Gastroesophageal sphincter (tissue), 4 donors: ENCODE measurements around the gene EPHA6. TPM values are rescaled to one million over a fixed set of nuclear protein-coding genes. Genes with fewer than 3 reads are reported as not detected.

Source experiments
- ATAC-seq: fragments of 150-250 bp; one replicate; pipeline ENCODE4 v1.9.1; 2016; ENCODE audit warnings: mild to moderate bottlenecking, moderate library complexity
- H3K27ac ChIP-seq, 4 donors: fragments of 200-600 bp; sonication (generic) in 3 of 4; 1 replicate in 3 of 4; 2 replicates in 1 of 4; pipeline ENCODE4 v1.5.1; 2016 to 2019
- H3K27me3 ChIP-seq: fragments of 200-600 bp; sonication (generic); one replicate; pipeline ENCODE4 v1.5.1; 2019
- H3K36me3 ChIP-seq, 2 donors: fragments of 200-600 bp; sonication (generic); one replicate each; pipeline ENCODE4 v1.5.1; 2019; ENCODE audit warnings: control low read depth in 1 of 2
- H3K4me1 ChIP-seq, 3 donors: fragments of 200-600 bp; sonication (generic); 1 replicate in 2 of 3; 2 replicates in 1 of 3; pipeline ENCODE4 v1.5.1; 2016 to 2019; ENCODE audit warnings: control low read depth in 2 of 3
- H3K4me3 ChIP-seq, 2 donors: fragments of 200-600 bp; sonication (generic); one replicate each; pipeline ENCODE4 v1.5.1; 2019; ENCODE audit warnings: mild to moderate bottlenecking in 1 of 2, moderate library complexity in 1 of 2
- H3K9me3 ChIP-seq, 3 donors: fragments of 200-600 bp; sonication (generic); one replicate each; pipeline ENCODE4 v1.5.1; 2017 to 2019; ENCODE audit warnings: control low read depth in 2 of 3
- CTCF ChIP-seq, 4 experiments: fragments of 200-600 bp in 2 of 4; fragments of 450-650 bp in 2 of 4; sonication (generic) in 1 of 4; IDR thresholded peaks; one replicate each; pipeline ENCODE4 v1.5.1; 2017 to 2019; ENCODE audit warnings: antibody characterized with exemption in 4 of 4, mild to moderate bottlenecking in 2 of 4, moderate library complexity in 2 of 4
- EP300 ChIP-seq: sonication (generic); formaldehyde crosslinking; IDR thresholded peaks from one replicate; pipeline ENCODE4 v1.6.1; 2017; ENCODE audit warnings: antibody characterized with exemption, mild to moderate bottlenecking
- POLR2A ChIP-seq, 2 donors: fragments of 450-650 bp; IDR thresholded peaks; one replicate each; pipeline ENCODE4 v1.6.1; 2017; ENCODE audit warnings: antibody characterized with exemption in 2 of 2, mild to moderate bottlenecking in 2 of 2, moderate library complexity in 1 of 2
- POLR2AphosphoS5 ChIP-seq: sonication (generic); formaldehyde crosslinking; IDR thresholded peaks from one replicate; pipeline ENCODE4 v1.6.1; 2017; ENCODE audit warnings: antibody characterized with exemption
- WGBS, 2 donors: methylation state at CpG; one replicate each; pipeline ENCODE4 v1.1.5; 2018; ENCODE audit warnings: low coverage in 1 of 2; 5-methylcytosine and 5-hydroxymethylcytosine counted together
- total RNA-seq, 4 donors: library from RNA; depleted of rRNA; stranded (reverse); fragments of >200 nt; gene quantifications; one replicate each; pipeline ENCODE4 v1.1.0, GENCODE V29; 2016

Gene EPHA6
- total RNA-seq, 4 donors from 2014 or later, result 1.6 to 4.2 (median 2.9) TPM

- H3K4me1 ChIP-seq, result no peaks in the 10 kb centered on the region
- H3K4me3 ChIP-seq, result no peak overlapping the region
- 53 to 87% methylated on average over 3 of the region's 3 CpGs for WGBS, 2 donors
- no peaks in the 10 kb centered on the region for H3K27me3 ChIP-seq
- no peak overlapping the region for H3K27ac ChIP-seq
- ATAC-seq, result no peak
- H3K36me3 ChIP-seq, result no peaks in the 10 kb centered on the region
- peaks cover 0 to 5% (median 0%) of the 10 kb centered on the region in 3 donors for H3K9me3 ChIP-seq
- TF ChIP-seq POLR2A (IDR thresholded peaks at IDR 0.05), result no peak
- TF ChIP-seq CTCF (IDR thresholded peaks at IDR 0.05), result no peak
- TF ChIP-seq POLR2AphosphoS5, result no peak
- TF ChIP-seq EP300, result no peak
Observed at GRCh38 chr3:97350971-97351370, 536.6 kb downstream of the EPHA6 start.

GRCh38 chr3:97353176-97353575 is 538.8 kb downstream of the EPHA6 start:
- no peaks in the 10 kb centered on the region for H3K36me3 ChIP-seq
- H3K27ac ChIP-seq, result no peak overlapping the region
- no peaks in the 10 kb centered on the region for H3K4me1 ChIP-seq
- ATAC-seq, result no peak
- WGBS, 2 donors, result 86 to 100% methylated on average over 1 to 2 of the region's 2 CpGs
- no peaks in the 10 kb centered on the region for H3K27me3 ChIP-seq
- no peak overlapping the region for H3K4me3 ChIP-seq
- peaks cover 0 to 5% (median 0%) of the 10 kb centered on the region in 3 donors for H3K9me3 ChIP-seq
- TF ChIP-seq CTCF (IDR thresholded peaks at IDR 0.05) (no peak), EP300 (no peak), POLR2A (IDR thresholded peaks at IDR 0.05) (no peak), POLR2AphosphoS5 (no peak)

- WGBS, 2 donors, result 65 to 71% methylated on average over 2 of the region's 2 CpGs
- H3K27me3 ChIP-seq, result no peaks in the 10 kb centered on the region
- H3K27ac ChIP-seq, result no peak overlapping the region
- H3K4me1 ChIP-seq, result no peaks in the 10 kb centered on the region
- H3K9me3 ChIP-seq, result no peaks in the 10 kb centered on the region
- H3K36me3 ChIP-seq, result no peaks in the 10 kb centered on the region
- TF ChIP-seq CTCF (IDR thresholded peaks at IDR 0.05), result no peak
- TF ChIP-seq EP300, result no peak
- no peak for TF ChIP-seq POLR2AphosphoS5
- no peak for ATAC-seq
- H3K4me3 ChIP-seq, result no peak overlapping the region
Observed at GRCh38 chr3:97359977-97360376, 545.6 kb downstream of the EPHA6 start.

- H3K27ac ChIP-seq, result no peak overlapping the region
- no peak for TF ChIP-seq EP300
- no peak for TF ChIP-seq POLR2AphosphoS5
- TF ChIP-seq CTCF (IDR thresholded peaks at IDR 0.05), result no peak
- no peaks in the 10 kb centered on the region for H3K9me3 ChIP-seq
- ATAC-seq, result no peak
- no peaks in the 10 kb centered on the region for H3K27me3 ChIP-seq
- no peaks in the 10 kb centered on the region for H3K4me1 ChIP-seq
- no peak overlapping the region for H3K4me3 ChIP-seq
- 76 to 93% methylated on average over 3 of the region's 3 CpGs for WGBS, 2 donors
- no peaks in the 10 kb centered on the region for H3K36me3 ChIP-seq
Observed at GRCh38 chr3:97360804-97361203, 546.4 kb downstream of the EPHA6 start.

GRCh38 chr3:97384583-97384982 is 570.2 kb downstream of the EPHA6 start:
- no peak overlapping the region for H3K27ac ChIP-seq
- no peak for TF ChIP-seq POLR2AphosphoS5
- no peak for TF ChIP-seq CTCF (IDR thresholded peaks at IDR 0.05)
- TF ChIP-seq EP300, result no peak
- no peak for TF ChIP-seq POLR2A (IDR thresholded peaks at IDR 0.05)
- no peak for ATAC-seq
- peaks cover 0 to 10% (median 0%) of the 10 kb centered on the region in 3 donors for H3K9me3 ChIP-seq
- H3K27me3 ChIP-seq, result no peaks in the 10 kb centered on the region
- H3K4me1 ChIP-seq, result no peaks in the 10 kb centered on the region
- H3K4me3 ChIP-seq, result no peak overlapping the region
- no peaks in the 10 kb centered on the region for H3K36me3 ChIP-seq
